ENCODE data around the gene VIPR2.
"Not testable (repeated sequence)": the region's sequence is repeated elsewhere in the genome, so short reads cannot be mapped to it uniquely, and the experiment has no call there.

The VIPR2 gene

GRCh38 chr7:159140170-159140910 lies 4.3 kb downstream of the VIPR2 start:
- H3K27ac ChIP-seq: no peak overlapping the region
- no peak for DNase-seq (ENCODE audit: low read depth, low spot score)

DNA sequence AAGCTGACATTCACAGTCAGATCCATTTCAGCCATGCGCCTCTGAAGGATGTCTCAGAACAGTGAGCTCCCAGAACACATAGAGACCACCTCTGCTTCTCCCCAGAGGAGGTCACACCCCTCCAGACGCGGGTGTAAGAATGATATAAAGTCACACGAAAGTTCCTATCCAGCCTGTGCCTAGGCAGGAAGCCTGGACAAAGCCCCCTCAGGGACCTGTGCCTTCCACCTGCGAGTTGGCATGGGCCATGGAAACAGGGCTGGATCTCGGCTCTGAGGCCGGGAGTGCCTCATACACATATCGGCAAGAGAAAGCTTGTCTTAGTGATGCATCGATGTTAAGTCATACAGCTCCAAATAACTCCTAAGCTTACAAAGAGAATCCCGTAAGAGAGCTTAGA lies 5.0 kb downstream of the VIPR2 start:
- DNase-seq (ENCODE audit: low read depth, low spot score): no peak
- no peak overlapping the region for H3K27ac ChIP-seq

- H3K27ac ChIP-seq: no peak overlapping the region
- no peak for DNase-seq (ENCODE audit: low read depth, low spot score)
These were observed 5.5 kb downstream of the VIPR2 start for GRCh38 chr7:159139202-159139601.

- no peak for DNase-seq (ENCODE audit: low read depth, low spot score)
- no peak overlapping the region for H3K27ac ChIP-seq
These were observed 6.2 kb downstream of the VIPR2 start for GRCh38 chr7:159138508-159138907.

GRCh38 chr7:159137906-159138305 lies 6.8 kb downstream of the VIPR2 start:
- H3K27ac ChIP-seq: no peak overlapping the region
- DNase-seq (ENCODE audit: low read depth, low spot score): no peak

GRCh38 chr7:159136846-159137245 lies 7.8 kb downstream of the VIPR2 start:
- H3K27ac ChIP-seq: no peak overlapping the region
- no peak for DNase-seq (ENCODE audit: low read depth, low spot score)

- no peak overlapping the region for H3K27ac ChIP-seq
- no peak for DNase-seq (ENCODE audit: low read depth, low spot score)
These were observed 8.2 kb downstream of the VIPR2 start for GRCh38 chr7:159136442-159136841.

- no peak for DNase-seq (ENCODE audit: low read depth, low spot score)
- H3K27ac ChIP-seq: no peak overlapping the region
These were observed 8.7 kb downstream of the VIPR2 start for GRCh38 chr7:159136013-159136412.

- not testable (repeated sequence) for DNase-seq (ENCODE audit: low read depth, low spot score); H3K27ac ChIP-seq
These were observed 11.8 kb downstream of the VIPR2 start for GRCh38 chr7:159132670-159133443.

- no peak for DNase-seq (ENCODE audit: low read depth, low spot score)
- H3K27ac ChIP-seq: no peak overlapping the region
These were observed 13.8 kb downstream of the VIPR2 start for GRCh38 chr7:159130820-159131219.

DNA sequence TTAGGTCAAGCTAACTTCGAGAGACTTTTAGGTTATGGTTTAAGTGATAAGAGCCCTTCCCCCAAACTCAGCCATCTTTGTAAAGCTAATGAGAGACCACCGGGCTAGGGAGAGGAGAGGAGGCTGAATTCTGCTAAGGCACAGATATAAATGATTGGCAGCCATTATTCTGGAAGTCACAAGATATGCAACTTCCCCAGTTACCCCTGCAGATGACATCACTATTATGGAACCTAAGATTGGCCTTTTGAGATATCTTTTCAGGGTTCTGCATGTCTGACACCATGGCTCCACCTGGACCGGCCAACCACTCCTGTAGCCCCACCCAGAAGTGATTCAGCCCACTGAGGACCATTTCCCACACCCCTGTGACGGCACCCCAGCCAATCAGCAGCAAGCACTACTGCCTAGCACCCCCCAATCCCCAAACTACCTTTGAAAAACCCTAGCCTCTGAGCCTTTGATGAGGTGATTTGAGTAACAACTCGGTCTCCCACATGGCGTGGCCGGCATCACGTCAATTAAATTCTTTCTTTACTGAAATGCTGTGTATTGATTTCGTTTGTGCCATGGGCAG lies 14.4 kb downstream of the VIPR2 start:
- no peak for DNase-seq (ENCODE audit: low read depth, low spot score)

GRCh38 chr7:159128767-159129166 lies 15.9 kb downstream of the VIPR2 start:
- no peak for DNase-seq (ENCODE audit: low read depth, low spot score)
- no peak overlapping the region for H3K27ac ChIP-seq

More for the DNA sequence above, 14.4 kb downstream of the VIPR2 start:
- H3K27ac ChIP-seq: no peak overlapping the region

DNA sequence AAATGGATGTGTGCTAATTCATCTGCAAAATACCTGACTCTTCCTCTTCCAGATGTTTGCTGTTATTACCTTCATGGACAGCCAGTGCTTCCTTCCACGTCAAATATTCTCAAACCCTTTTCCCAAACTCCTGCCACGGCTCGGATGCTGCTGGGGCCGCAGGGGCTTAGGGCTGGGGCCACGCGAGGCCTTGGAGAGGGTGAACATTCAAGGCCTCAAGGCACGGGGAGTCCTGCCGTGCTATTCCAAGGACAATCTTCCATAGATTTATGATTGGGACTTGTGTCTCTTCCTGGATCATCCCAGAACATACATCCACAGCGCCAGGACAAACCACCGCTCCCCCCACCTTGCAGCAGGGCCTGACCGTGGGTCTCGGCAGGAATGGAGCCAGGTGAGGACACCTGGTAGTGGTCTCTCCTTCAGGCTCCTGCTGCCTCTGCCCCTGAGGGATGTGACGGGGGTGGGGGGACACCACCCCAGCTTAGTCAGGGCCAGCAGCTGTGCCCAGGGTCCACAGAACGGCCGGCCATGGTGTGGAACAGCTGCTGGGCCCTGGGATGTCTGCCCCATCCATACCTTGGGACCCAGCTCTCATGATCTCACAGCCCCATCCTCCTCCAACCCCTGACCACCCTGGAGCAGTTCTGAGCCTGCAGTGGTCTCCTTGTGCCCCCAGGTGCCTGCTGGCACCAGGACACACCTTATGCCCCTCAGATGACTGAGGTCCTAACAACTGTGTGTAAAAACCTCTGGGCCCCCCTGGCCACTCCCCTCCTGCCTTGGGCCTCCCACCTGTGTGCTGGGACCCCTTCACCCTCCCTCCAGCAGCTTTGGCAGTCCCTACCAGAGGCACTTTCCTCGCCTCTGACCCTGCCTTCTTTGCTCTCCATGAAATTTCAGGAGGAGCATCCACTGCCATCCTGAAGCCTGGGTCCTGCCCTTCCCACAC lies 16.7 kb downstream of the VIPR2 start:
- H3K27ac ChIP-seq: no peak overlapping the region
- no peak for DNase-seq (ENCODE audit: low read depth, low spot score)

DNA sequence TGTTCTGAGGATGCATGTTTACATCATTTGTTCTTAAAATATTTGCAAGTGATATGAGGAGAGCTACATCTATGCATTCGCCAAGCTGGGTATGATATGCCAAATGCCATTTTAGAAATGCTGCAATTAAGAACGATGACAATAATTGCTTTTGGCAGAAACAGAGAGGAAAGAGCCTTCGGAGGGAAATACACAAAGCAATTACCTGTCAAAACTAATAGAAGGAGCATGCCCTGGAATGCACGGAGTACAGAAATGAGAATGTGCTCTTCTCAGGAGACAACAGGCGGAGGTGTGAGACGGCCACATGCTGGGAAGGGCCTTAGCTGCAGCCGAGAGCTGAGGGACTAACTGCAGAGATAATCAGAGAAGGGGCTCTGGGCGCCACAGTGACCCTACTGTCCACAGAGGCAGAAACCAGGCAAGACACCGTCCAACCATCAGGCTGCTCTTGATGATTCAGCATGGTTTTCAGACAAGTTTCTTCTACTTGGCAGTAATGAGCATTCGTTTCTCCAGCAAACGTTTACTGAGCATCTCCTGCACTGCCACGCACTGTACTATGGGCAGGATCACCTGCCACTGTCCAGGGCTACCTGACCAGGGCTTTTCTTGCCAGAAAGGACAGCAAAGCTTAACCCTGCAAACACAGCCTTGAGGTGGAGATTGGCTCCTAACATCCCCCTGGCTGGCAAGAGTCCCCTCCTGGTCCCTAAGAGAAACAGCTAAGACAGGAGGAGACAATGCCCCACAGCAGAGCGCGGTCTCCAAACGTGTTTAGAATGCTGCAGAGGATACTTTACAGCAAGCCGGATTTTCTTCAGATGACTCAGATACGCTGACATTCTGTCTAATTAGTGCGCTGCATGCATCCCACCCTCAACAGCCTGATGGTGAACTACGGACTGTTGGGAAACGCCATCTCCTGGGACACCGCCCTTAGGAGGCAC lies 18.1 kb downstream of the VIPR2 start:
- DNase-seq (ENCODE audit: low read depth, low spot score): no peak
- no peak overlapping the region for H3K27ac ChIP-seq

DNA sequence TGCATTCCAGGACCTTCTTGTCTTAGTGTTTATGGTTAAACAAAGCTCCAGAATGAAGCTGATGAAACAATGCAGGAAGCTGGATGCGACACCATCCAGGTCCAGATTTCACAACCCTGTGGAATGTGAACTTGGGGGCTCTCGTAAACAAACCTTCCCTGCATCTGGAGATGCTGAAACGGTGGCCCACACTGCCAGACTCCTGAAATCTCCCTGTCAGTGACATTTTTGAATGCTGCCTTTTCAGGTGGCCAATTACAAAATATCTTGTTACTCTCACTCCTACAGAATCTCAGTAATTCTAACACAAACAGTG lies 18.8 kb downstream of the VIPR2 start:
- H3K27ac ChIP-seq: no peak overlapping the region
- no peak for DNase-seq (ENCODE audit: low read depth, low spot score)

GRCh38 chr7:159125104-159125954 lies 19.3 kb downstream of the VIPR2 start:
- DNase-seq (ENCODE audit: low read depth, low spot score): no peak

GRCh38 chr7:159123793-159124192 lies 20.9 kb downstream of the VIPR2 start:
- DNase-seq (ENCODE audit: low read depth, low spot score); H3K27ac ChIP-seq: not testable (repeated sequence)

More at GRCh38 chr7:159125104-159125954, 19.3 kb downstream of the VIPR2 start:
- H3K27ac ChIP-seq: no peak overlapping the region

GRCh38 chr7:159123294-159123693 lies 21.4 kb downstream of the VIPR2 start:
- DNase-seq (ENCODE audit: low read depth, low spot score); H3K27ac ChIP-seq: not testable (repeated sequence)
